Peyer's patch (tissue), 4 donors: Measurements from ENCODE around the gene CSNK1E. TPM values are rescaled to one million over a fixed set of nuclear protein-coding genes. Genes with fewer than 3 reads are reported as not detected.
A peak's percentile ranks its signal among the peaks of the same experiment; 100 is the strongest.

ENCODE experiments used
- DNase-seq, 3 donors: peaks; one replicate each; pipeline ENCODE4 v3.0.0-alpha.2; 2017 to 2019
- H3K27ac ChIP-seq, 4 donors: fragments of 200-600 bp; sonication (generic); one replicate each; pipeline ENCODE4 v1.5.1; 2016 to 2019
- H3K27me3 ChIP-seq, 2 donors: fragments of 200-600 bp; sonication (generic); one replicate each; pipeline ENCODE4 v1.5.1; 2019
- H3K36me3 ChIP-seq, 3 donors: fragments of 200-600 bp; sonication (generic); one replicate each; pipeline ENCODE4 v1.5.1; 2016 to 2019
- H3K4me1 ChIP-seq, 4 donors: fragments of 200-600 bp; sonication (generic); one replicate each; pipeline ENCODE4 v1.5.1; 2016 to 2019
- H3K4me3 ChIP-seq, 4 donors: fragments of 200-600 bp; sonication (generic); 1 replicate in 3 of 4; 2 replicates in 1 of 4; pipeline ENCODE4 v1.5.1; 2016 to 2019; ENCODE audit warnings: mild to moderate bottlenecking in 1 of 4
- H3K9me3 ChIP-seq, 4 donors: fragments of 200-600 bp; sonication (generic); one replicate each; pipeline ENCODE4 v1.5.1; 2016 to 2019; ENCODE audit warnings: mild to moderate bottlenecking in 1 of 4
- CTCF ChIP-seq, 6 experiments: fragments of 450-650 bp in 4 of 6; fragments of 200-600 bp in 2 of 6; sonication (generic) in 1 of 6; IDR thresholded peaks; one replicate each; pipeline ENCODE4 v1.5.1; 2017 to 2019; ENCODE audit warnings: antibody characterized with exemption in 6 of 6, mild to moderate bottlenecking in 3 of 6, moderate library complexity in 1 of 6
- POLR2A ChIP-seq, 2 donors: fragments of 450-650 bp; IDR thresholded peaks; one replicate each; pipeline ENCODE4 v1.5.1; 2017; ENCODE audit warnings: antibody characterized with exemption in 2 of 2, mild to moderate bottlenecking in 2 of 2, moderate library complexity in 2 of 2
- total RNA-seq, 4 donors: library from RNA; depleted of rRNA; stranded (reverse); fragments of >200 nt; gene quantifications; one replicate each; pipeline ENCODE4 v1.1.0, GENCODE V29; 2016

CSNK1E gene
- total RNA-seq, 4 donors from 2014 or later = 39.1 to 254 (median 114) TPM

GRCh38 chr22:38294193-38294592 lies 23.0 kb downstream of the CSNK1E start:
- Histone ChIP-seq H3K27ac (peak overlapping the region in 1 of 4 donors; percentile 35), H3K36me3 (peaks cover 0 to 82% (median 0%) of the 10 kb centered on the region in 3 donors)
- DNase-seq = no peak

GRCh38 chr22:38292694-38293093 lies 24.5 kb downstream of the CSNK1E start:
- TF ChIP-seq POLR2A (IDR thresholded peaks at IDR 0.05) (no peak), CTCF (IDR thresholded peaks at IDR 0.05) (no peak)
- Histone ChIP-seq H3K27me3 (no peaks in the 10 kb centered on the region), H3K4me1 (peaks cover 0 to 8% (median 0%) of the 10 kb centered on the region in 4 donors), H3K9me3 (no peaks in the 10 kb centered on the region), H3K36me3 (peaks cover 0 to 67% (median 0%) of the 10 kb centered on the region in 3 donors), H3K4me3 (no peak overlapping the region), H3K27ac (peak overlapping the region in 1 of 4 donors; percentile 35)
- DNase-seq = no peak

More at GRCh38 chr22:38294193-38294592, 23.0 kb downstream of the CSNK1E start:
- H3K9me3 ChIP-seq = no peaks in the 10 kb centered on the region
- peaks cover 0 to 8% (median 0%) of the 10 kb centered on the region in 4 donors for H3K4me1 ChIP-seq
- H3K4me3 ChIP-seq = no peak overlapping the region
- H3K27me3 ChIP-seq = no peaks in the 10 kb centered on the region
- TF ChIP-seq POLR2A (IDR thresholded peaks at IDR 0.05) (no peak), CTCF (IDR thresholded peaks at IDR 0.05) (no peak)

- H3K36me3 ChIP-seq = peaks cover 0 to 53% (median 0%) of the 10 kb centered on the region in 3 donors
- no peaks in the 10 kb centered on the region for H3K9me3 ChIP-seq
- H3K27ac ChIP-seq = peak overlapping the region in 2 of 4 donors; percentile 12 to 30
- H3K4me3 ChIP-seq = no peak overlapping the region
- H3K27me3 ChIP-seq = no peaks in the 10 kb centered on the region
- H3K4me1 ChIP-seq = peaks cover 0 to 8% (median 0%) of the 10 kb centered on the region in 4 donors
- no peak for DNase-seq
- no peak for TF ChIP-seq POLR2A (IDR thresholded peaks at IDR 0.05)
- no peak for TF ChIP-seq CTCF (IDR thresholded peaks at IDR 0.05)
Measured at GRCh38 chr22:38291201-38291777, 25.9 kb downstream of the CSNK1E start.

GRCh38 chr22:38290347-38290746 lies 26.9 kb downstream of the CSNK1E start:
- Histone ChIP-seq H3K9me3 (no peaks in the 10 kb centered on the region), H3K27ac (peak overlapping the region in 1 of 4 donors; percentile 11), H3K27me3 (no peaks in the 10 kb centered on the region), H3K36me3 (peaks cover 0 to 44% (median 0%) of the 10 kb centered on the region in 3 donors), H3K4me1 (peaks cover 0 to 8% (median 0%) of the 10 kb centered on the region in 4 donors), H3K4me3 (no peak overlapping the region)
- peak in 2 of 3 donors; percentile 61 to 71 for DNase-seq
- TF ChIP-seq CTCF (IDR thresholded peaks at IDR 0.05) (no peak), POLR2A (IDR thresholded peaks at IDR 0.05) (no peak)

- DNase-seq = no peak
- Histone ChIP-seq H3K36me3 (peaks cover 0 to 37% (median 0%) of the 10 kb centered on the region in 3 donors), H3K27ac (peak overlapping the region in 1 of 4 donors; percentile 11), H3K27me3 (no peaks in the 10 kb centered on the region), H3K9me3 (no peaks in the 10 kb centered on the region), H3K4me3 (no peak overlapping the region), H3K4me1 (peaks cover 0 to 8% (median 0%) of the 10 kb centered on the region in 4 donors)
- TF ChIP-seq CTCF (IDR thresholded peaks at IDR 0.05) (no peak), POLR2A (IDR thresholded peaks at IDR 0.05) (no peak)
Measured at GRCh38 chr22:38289583-38290082, 27.6 kb downstream of the CSNK1E start.
